Thoracic aorta (tissue), 2 donors: ENCODE data around the gene IL10RA. TPM values are rescaled to one million over a fixed set of nuclear protein-coding genes. Genes with fewer than 3 reads are reported as not detected.

Experiments used
- ATAC-seq: fragments of 150-250 bp; one replicate; pipeline ENCODE4 v1.8.0; 2017; ENCODE audit warnings: low read depth; ENCODE audit not compliant: insufficient number of reproducible peaks, low FRiP score
- DNase-seq: peaks from one replicate; pipeline ENCODE4 v3.0.0-alpha.2; 2020; ENCODE audit warnings: low spot score
- H3K27ac ChIP-seq, 2 donors: fragments of 200-600 bp; sonication (generic); 1 replicate in 1 of 2; 2 replicates in 1 of 2; pipeline ENCODE4 v1.5.1; 2016; ENCODE audit warnings: mild to moderate bottlenecking in 2 of 2, moderate library complexity in 2 of 2
- H3K27me3 ChIP-seq: fragments of 200-600 bp; sonication (generic); replicated peaks from 2 replicates; pipeline ENCODE4 v1.6.0; 2016; ENCODE audit warnings: mild to moderate bottlenecking; ENCODE audit not compliant: insufficient read depth
- H3K36me3 ChIP-seq: fragments of 200-600 bp; sonication (generic); one replicate; pipeline ENCODE4 v1.5.1; 2016
- H3K4me1 ChIP-seq, 2 donors: fragments of 200-600 bp; sonication (generic); 1 replicate in 1 of 2; 2 replicates in 1 of 2; pipeline versions ENCODE4 v1.5.1 to v1.6.0; 2016; ENCODE audit warnings: low read depth in 2 of 2, mild to moderate bottlenecking in 1 of 2; ENCODE audit not compliant: control insufficient read depth in 1 of 2
- H3K4me3 ChIP-seq: fragments of 200-600 bp; sonication (generic); 2 replicates; pipeline ENCODE4 v1.5.1; 2016; ENCODE audit warnings: mild to moderate bottlenecking
- H3K9me3 ChIP-seq: fragments of 200-600 bp; sonication (generic); 2 replicates; pipeline ENCODE4 v1.5.1; 2016
- total RNA-seq, 2 donors: library from RNA; depleted of rRNA; stranded (reverse); fragments of >200 nt; gene quantifications; one replicate each; pipeline versions ENCODE4 v1.1.0 to v1.2.3, GENCODE V29; 2016
- TF ChIP-seq, protein P1 (sequence below): fragments of 200-600 bp; sonication (generic); IDR thresholded peaks from one replicate; pipeline ENCODE4 v1.5.1; 2019; ENCODE audit warnings: antibody characterized with exemption

IL10RA gene
- total RNA-seq, 2 donors from 2014 or later, result 36.4 to 72.6 TPM

DNA sequence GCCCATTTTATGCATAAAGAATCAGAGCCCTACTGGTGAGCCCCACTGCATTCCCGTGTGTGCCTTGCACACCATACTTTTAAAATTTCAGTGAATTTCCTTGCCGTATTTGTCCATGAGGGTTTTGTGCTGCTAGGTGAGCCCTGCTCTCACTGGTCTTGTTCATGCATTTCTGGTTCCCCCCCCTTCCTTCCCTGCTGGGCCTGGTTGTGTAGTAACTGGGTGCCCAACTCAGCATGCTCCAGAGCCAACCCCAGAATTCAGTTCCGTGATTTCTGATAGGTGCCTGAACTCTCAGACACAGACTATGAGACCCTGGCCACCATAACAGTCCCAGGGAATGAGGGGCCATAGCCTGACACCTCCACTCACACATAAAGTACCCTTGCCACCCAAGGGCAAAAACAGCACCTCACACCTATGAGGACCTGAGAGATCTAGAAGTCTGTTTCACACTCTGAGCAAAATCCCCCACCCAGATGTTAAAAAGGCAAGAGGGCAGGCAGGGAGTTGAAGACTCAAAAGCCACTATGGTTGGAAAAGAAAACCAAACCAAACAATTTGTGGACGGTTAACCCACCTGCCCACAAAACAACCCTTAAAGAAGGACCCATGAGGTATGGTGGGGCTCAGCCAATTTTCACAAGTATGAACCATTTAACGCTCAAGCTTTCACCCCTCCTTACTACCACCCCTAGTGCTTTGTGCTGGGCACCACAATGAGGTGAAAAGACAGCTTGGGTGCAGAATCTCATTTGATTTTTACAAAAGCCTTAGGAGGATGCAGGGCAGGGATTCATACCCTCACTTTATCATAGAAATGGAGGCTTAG is 16.8 kb upstream of the IL10RA start:
- TF ChIP-seq, protein P1, sequence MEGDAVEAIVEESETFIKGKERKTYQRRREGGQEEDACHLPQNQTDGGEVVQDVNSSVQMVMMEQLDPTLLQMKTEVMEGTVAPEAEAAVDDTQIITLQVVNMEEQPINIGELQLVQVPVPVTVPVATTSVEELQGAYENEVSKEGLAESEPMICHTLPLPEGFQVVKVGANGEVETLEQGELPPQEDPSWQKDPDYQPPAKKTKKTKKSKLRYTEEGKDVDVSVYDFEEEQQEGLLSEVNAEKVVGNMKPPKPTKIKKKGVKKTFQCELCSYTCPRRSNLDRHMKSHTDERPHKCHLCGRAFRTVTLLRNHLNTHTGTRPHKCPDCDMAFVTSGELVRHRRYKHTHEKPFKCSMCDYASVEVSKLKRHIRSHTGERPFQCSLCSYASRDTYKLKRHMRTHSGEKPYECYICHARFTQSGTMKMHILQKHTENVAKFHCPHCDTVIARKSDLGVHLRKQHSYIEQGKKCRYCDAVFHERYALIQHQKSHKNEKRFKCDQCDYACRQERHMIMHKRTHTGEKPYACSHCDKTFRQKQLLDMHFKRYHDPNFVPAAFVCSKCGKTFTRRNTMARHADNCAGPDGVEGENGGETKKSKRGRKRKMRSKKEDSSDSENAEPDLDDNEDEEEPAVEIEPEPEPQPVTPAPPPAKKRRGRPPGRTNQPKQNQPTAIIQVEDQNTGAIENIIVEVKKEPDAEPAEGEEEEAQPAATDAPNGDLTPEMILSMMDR, result no peak
- DNase-seq (no peak), ATAC-seq (no peak)
- Histone ChIP-seq H3K4me1 (peaks cover 0 to 4% of the 10 kb centered on the region in 2 donors), H3K27me3 (no peaks in the 10 kb centered on the region), H3K9me3 (no peaks in the 10 kb centered on the region), H3K36me3 (no peaks in the 10 kb centered on the region), H3K27ac (no peak overlapping the region), H3K4me3 (no peak overlapping the region)

DNA sequence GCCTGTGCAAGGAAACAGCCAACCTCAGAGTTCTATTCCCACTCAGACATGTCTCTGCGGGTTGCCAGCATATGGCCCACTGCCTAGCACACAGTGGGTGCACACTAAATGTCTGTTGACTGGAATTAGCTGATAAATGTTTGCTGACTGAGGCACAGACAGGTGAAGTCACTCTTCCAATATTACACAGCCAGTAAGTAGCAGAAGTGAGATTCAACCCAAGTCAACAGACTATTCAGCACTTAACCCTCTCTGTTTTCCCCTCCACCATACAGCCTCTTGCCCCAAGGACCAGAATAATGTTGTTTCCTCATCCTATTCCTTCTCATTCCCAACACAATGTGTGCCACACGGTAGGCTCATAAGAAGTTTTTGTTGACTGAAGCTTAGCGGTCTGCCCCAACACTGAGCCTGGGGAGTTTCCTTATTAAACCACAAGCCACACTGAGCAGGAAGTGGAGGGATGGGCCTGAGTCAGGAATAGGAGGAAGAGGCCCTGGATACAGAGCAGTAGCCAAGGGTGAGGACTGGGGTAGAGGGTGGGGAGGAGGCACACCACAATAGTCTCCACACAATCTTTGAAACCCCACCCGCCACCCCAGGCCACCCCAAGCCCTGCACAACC is 15.7 kb upstream of the IL10RA start:
- no peak for ATAC-seq
- DNase-seq, result no peak
- TF ChIP-seq, protein P1, result no peak

DNA sequence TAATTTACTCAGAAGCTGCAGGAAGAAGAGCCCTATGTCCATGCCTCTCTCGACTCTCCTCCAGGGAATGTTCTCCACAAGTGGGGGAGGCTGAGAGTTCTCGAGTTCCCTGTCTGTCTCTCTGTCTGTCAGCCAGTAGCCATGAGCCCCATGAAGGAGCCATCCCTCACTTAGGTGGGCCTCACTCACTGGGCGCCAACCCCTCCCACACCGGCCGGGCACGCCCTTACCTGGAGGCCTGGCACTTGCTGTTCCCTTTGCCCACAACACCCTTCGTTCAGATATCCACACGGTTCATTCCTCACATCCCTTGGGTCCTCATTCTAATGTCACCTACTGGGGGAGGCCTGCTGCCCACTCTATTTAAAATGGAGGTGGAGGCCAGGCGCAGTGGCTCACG is 14.2 kb upstream of the IL10RA start:
- H3K27me3 ChIP-seq, result no peaks in the 10 kb centered on the region
- no peak for ATAC-seq
- H3K4me3 ChIP-seq, result no peak overlapping the region
- H3K27ac ChIP-seq, result no peak overlapping the region
- H3K4me1 ChIP-seq, result peaks cover 0 to 4% of the 10 kb centered on the region in 2 donors
- no peaks in the 10 kb centered on the region for H3K9me3 ChIP-seq
- no peaks in the 10 kb centered on the region for H3K36me3 ChIP-seq
- no peak for DNase-seq
- TF ChIP-seq, protein P1, result no peak

More for the DNA sequence above, 15.7 kb upstream of the IL10RA start:
- Histone ChIP-seq H3K9me3 (no peaks in the 10 kb centered on the region), H3K27ac (no peak overlapping the region), H3K4me3 (no peak overlapping the region), H3K36me3 (no peaks in the 10 kb centered on the region), H3K4me1 (peaks cover 0 to 4% of the 10 kb centered on the region in 2 donors), H3K27me3 (no peaks in the 10 kb centered on the region)

DNA sequence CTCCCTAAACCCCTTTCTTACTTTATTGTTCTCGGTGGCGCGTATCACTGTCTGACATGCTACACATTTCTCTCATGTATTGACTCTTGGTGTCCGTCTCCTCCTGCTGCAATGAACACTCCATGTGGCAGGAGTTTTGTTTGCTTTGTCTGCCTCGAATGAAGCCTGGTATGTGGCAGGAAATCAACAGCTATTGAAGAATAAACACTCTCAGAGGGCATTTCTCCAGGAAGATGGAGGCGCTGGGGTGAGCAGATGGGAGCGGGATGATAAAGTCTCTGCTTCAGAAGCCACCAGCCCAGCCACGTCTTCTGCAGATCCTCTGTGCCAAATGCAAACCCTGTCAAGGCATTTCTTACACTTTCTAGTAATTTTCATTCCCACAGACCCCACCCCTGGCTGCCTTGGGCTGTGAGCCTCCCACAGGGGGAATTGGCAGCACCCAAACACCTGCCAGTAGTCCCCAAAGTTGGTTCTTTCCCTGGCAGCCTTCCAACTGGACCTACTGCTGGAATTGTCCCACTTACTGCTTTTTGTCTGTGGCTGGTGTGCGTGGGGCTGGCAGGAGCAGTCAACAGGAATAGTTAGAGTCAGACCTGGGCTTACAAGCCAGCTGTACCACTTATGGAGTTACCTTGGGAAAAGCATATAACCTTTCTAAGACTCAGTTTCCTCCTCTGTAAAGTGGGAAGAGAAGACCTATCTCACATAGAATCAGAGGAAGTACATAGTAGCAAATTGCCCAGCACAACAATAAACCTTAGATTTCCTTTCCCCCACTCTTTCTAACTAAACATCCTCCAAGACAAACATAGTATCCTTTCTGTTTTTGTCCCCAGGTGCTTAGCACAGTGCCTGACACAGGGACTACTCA is 13.3 kb upstream of the IL10RA start:
- no peak overlapping the region for H3K27ac ChIP-seq
- no peaks in the 10 kb centered on the region for H3K36me3 ChIP-seq
- H3K4me3 ChIP-seq, result no peak overlapping the region
- DNase-seq (no peak), ATAC-seq (no peak)
- TF ChIP-seq, protein P1, result no peak
- peaks cover 0 to 4% of the 10 kb centered on the region in 2 donors for H3K4me1 ChIP-seq
- no peaks in the 10 kb centered on the region for H3K27me3 ChIP-seq
- H3K9me3 ChIP-seq, result no peaks in the 10 kb centered on the region

DNA sequence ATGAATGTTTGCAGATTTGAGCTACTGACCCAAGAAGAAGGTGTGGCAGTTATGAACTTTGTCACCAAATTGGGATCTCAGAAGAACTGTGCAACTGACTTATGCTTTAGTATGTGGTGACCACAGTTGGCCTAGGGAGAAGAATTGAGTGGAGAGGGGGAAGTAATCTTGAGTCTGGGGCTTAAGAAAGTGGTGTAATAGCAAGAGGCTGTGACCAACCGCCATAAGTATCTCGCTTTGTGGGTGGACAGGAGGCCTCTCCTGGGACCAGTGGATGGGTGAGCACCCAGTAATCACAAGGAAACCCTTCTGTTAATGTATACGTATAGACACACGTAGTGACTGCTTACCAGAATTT is 12.7 kb upstream of the IL10RA start:
- no peak for ATAC-seq
- Histone ChIP-seq H3K27me3 (no peaks in the 10 kb centered on the region), H3K36me3 (no peaks in the 10 kb centered on the region), H3K9me3 (no peaks in the 10 kb centered on the region), H3K27ac (no peak overlapping the region), H3K4me3 (no peak overlapping the region), H3K4me1 (peaks cover 0 to 4% of the 10 kb centered on the region in 2 donors)
- TF ChIP-seq, protein P1, result no peak
- no peak for DNase-seq
